ENCODE measurements around the gene PACSIN3. TPM values are rescaled to one million over a fixed set of nuclear protein-coding genes. Genes with fewer than 3 reads are reported as not detected.

Gene PACSIN3
- total RNA-seq, 1 donor from 2014 or later, result 1.5 TPM

GRCh38 chr11:47155879-47156278, 30.4 kb downstream of the PACSIN3 start:
- Mint-ChIP-seq H3K27ac (no peak overlapping the region), H3K4me3 (no peak overlapping the region)

GRCh38 chr11:47154616-47155570, 31.3 kb downstream of the PACSIN3 start:
- POLR2A ChIA-PET, result no interaction called here
- DNase-seq (no peak), ATAC-seq (ENCODE audit: low read depth) (peak; percentile 41)
- H3K9me3 Mint-ChIP-seq, result no peaks in the 10 kb centered on the region
- peaks cover 38% of the 10 kb centered on the region for H3K4me1 Mint-ChIP-seq
- peaks cover 7% of the 10 kb centered on the region for H3K36me3 Mint-ChIP-seq (ENCODE audit: low read depth)
- no peaks in the 10 kb centered on the region for H3K27me3 Mint-ChIP-seq
- CTCF ChIA-PET, result interaction anchor here (0.9 to 4.0 kb wide), 2 partner anchors 263 to 273 kb away, joined by 3 to 27 read pairs; no protein-coding TSS in a partner anchor
- TF ChIP-seq CTCF (IDR thresholded peaks at IDR 0.05), result no peak
- H3K4me3 Mint-ChIP-seq, result peak overlapping the region; percentile 8
- H3K27ac Mint-ChIP-seq, result peak overlapping the region; percentile 64
- intact Hi-C loops (cut with micrococcal nuclease), result no loop called here

More at GRCh38 chr11:47155879-47156278, 30.4 kb downstream of the PACSIN3 start:
- no peak for ATAC-seq (ENCODE audit: low read depth)
- DNase-seq, result no peak
- Mint-ChIP-seq H3K9me3 (no peaks in the 10 kb centered on the region), H3K36me3 (ENCODE audit: low read depth) (peaks cover 7% of the 10 kb centered on the region), H3K4me1 (peaks cover 38% of the 10 kb centered on the region), H3K27me3 (no peaks in the 10 kb centered on the region)
- CTCF ChIA-PET, result interaction anchor here (0.9 kb wide), 1 partner anchor 274 kb away, joined by 3 read pairs; no protein-coding TSS in a partner anchor
- intact Hi-C loops (cut with micrococcal nuclease), result no loop called here
- no peak for TF ChIP-seq CTCF (IDR thresholded peaks at IDR 0.05)
- POLR2A ChIA-PET, result no interaction called here

- peak; percentile 84 for TF ChIP-seq CTCF (IDR thresholded peaks at IDR 0.05)
- peak; percentile 46 for DNase-seq
- Mint-ChIP-seq H3K36me3 (ENCODE audit: low read depth) (peaks cover 8% of the 10 kb centered on the region), H3K9me3 (no peaks in the 10 kb centered on the region), H3K27ac (peak overlapping the region; percentile 27), H3K4me1 (peaks cover 38% of the 10 kb centered on the region), H3K27me3 (no peaks in the 10 kb centered on the region), H3K4me3 (peak overlapping the region; percentile 9)
- ChIA-PET CTCF (interaction anchor here (0.5 to 4.0 kb wide), 21 partner anchors 11 to 300 kb away, joined by 3 to 27 read pairs (median 4); partner anchors contain the start of genes ACP2 and CSTPP1), POLR2A (interaction anchor here (0.6 kb wide), 1 partner anchor 242 kb away, joined by 5 read pairs; no protein-coding TSS in a partner anchor)
- intact Hi-C loops (cut with micrococcal nuclease), result loop anchor here (1.0 kb wide), 1 partner anchor 264 kb away; no protein-coding TSS in a partner anchor
- peak; percentile 86 for ATAC-seq (ENCODE audit: low read depth)
Observed at GRCh38 chr11:47152953-47153950, 33.0 kb downstream of the PACSIN3 start.

GRCh38 chr11:47152126-47152952, 33.9 kb downstream of the PACSIN3 start:
- intact Hi-C loops (cut with micrococcal nuclease), result no loop called here
- Mint-ChIP-seq H3K27ac (no peak overlapping the region), H3K4me1 (peaks cover 38% of the 10 kb centered on the region), H3K9me3 (no peaks in the 10 kb centered on the region), H3K36me3 (ENCODE audit: low read depth) (peaks cover 5% of the 10 kb centered on the region), H3K4me3 (peak overlapping the region; percentile 9), H3K27me3 (no peaks in the 10 kb centered on the region)
- ChIA-PET POLR2A (interaction anchor here (0.6 kb wide), 2 partner anchors 242 to 331 kb away, joined by 5 to 6 read pairs; no protein-coding TSS in a partner anchor), CTCF (interaction anchor here (0.5 to 4.0 kb wide), 17 partner anchors 11 to 290 kb away, joined by 3 to 27 read pairs (median 5); partner anchors contain the start of gene CSTPP1)
- ATAC-seq (ENCODE audit: low read depth) (no peak), DNase-seq (no peak)
- TF ChIP-seq CTCF (IDR thresholded peaks at IDR 0.05), result no peak
